ENCODE measurements around the gene TP53TG3B. TPM values are rescaled to one million over a fixed set of nuclear protein-coding genes. Genes with fewer than 3 reads are reported as not detected.
"Not testable (repeated sequence)": the region's sequence is repeated elsewhere in the genome, so short reads cannot be mapped to it uniquely, and the experiment has no call there.

Gene TP53TG3B
- total RNA-seq, result not detected in 2 replicates

- not testable (repeated sequence) for DNase-seq (ENCODE audit: low read depth, low spot score)
Measured at GRCh38 chr16:33360541-33360940, at the start of gene TP53TG3B. Gene TP53TG3B (plus strand): TSS chr16:33360841. CDS start chr16:33360909, 68 bp downstream.

GRCh38 chr16:33336226-33337012 lies 24.2 kb upstream of the TP53TG3B start:
- DNase-seq (ENCODE audit: low read depth, low spot score), result not testable (repeated sequence)

GRCh38 chr16:33337627-33338542 lies 22.8 kb upstream of the TP53TG3B start:
- DNase-seq (ENCODE audit: low read depth, low spot score), result not testable (repeated sequence)

GRCh38 chr16:33338543-33338951 lies 22.1 kb upstream of the TP53TG3B start:
- DNase-seq (ENCODE audit: low read depth, low spot score), result not testable (repeated sequence)

- DNase-seq (ENCODE audit: low read depth, low spot score), result not testable (repeated sequence)
Measured at GRCh38 chr16:33339093-33340061, 21.3 kb upstream of the TP53TG3B start.

Other genes starting within 250 kb of the TP53TG3B start
- not detected in 2 replicates for gene TP53TG3C, start 166.6 kb upstream of the TP53TG3B start, total RNA-seq
- not detected in 2 replicates for gene TP53TG3E, start 56.5 kb upstream of the TP53TG3B start, total RNA-seq
- not detected in 2 replicates for gene TP53TG3F, start 98.8 kb downstream of the TP53TG3B start, total RNA-seq

Data from pulmonary artery endothelial cell (primary cell).